Astrocyte (in vitro differentiated cells and primary cell): ENCODE results near the gene EXOSC5. TPM values are rescaled to one million over a fixed set of nuclear protein-coding genes. Genes with fewer than 3 reads are reported as not detected.
"Not testable (repeated sequence)": the region's sequence is repeated elsewhere in the genome, so short reads cannot be mapped to it uniquely, and the experiment has no call there.

Source experiments
- DNase-seq: peaks from one replicate; pipeline ENCODE4 v3.0.0-alpha.2; 2010; ENCODE audit warnings: low read depth
- FAIRE-seq: peaks from 2 replicates; lab custom pipeline; 2011; peaks lifted over from hg19 to GRCh38; lab: Jason Lieb, UNC
- H2AFZ ChIP-seq: 2 replicates; pipeline ENCODE4 v1.6.0; 2012; ENCODE audit warnings: low read depth, low read length, inconsistent platforms
- H3K27ac ChIP-seq: 2 replicates; pipeline ENCODE4 v1.5.1; 2011; ENCODE audit warnings: low read depth, low read length, inconsistent platforms
- H3K27me3 ChIP-seq: 2 replicates; pipeline ENCODE4 v1.6.0; 2011; ENCODE audit warnings: low read length, inconsistent platforms; ENCODE audit not compliant: insufficient read depth
- H3K36me3 ChIP-seq: 2 replicates; pipeline ENCODE4 v1.5.1; 2011; ENCODE audit warnings: low read length, inconsistent platforms; ENCODE audit not compliant: insufficient read depth
- H3K4me1 ChIP-seq: 2 replicates; pipeline ENCODE4 v1.5.1; 2011; ENCODE audit warnings: low read length, inconsistent platforms; ENCODE audit not compliant: insufficient read depth
- H3K4me2 ChIP-seq: 2 replicates; pipeline ENCODE4 v1.6.0; 2012; ENCODE audit warnings: low read length, inconsistent platforms
- H3K4me3 ChIP-seq: 2 replicates; pipeline ENCODE4 v1.5.1; 2011; ENCODE audit warnings: low read depth, mild to moderate bottlenecking, low read length, inconsistent platforms; ENCODE audit not compliant: insufficient read depth
- H3K79me2 ChIP-seq: 2 replicates; pipeline ENCODE4 v1.6.0; 2012; ENCODE audit warnings: mild to moderate bottlenecking, low read length, inconsistent platforms; ENCODE audit not compliant: insufficient read depth
- H3K9ac ChIP-seq: 2 replicates; pipeline ENCODE4 v1.6.0; 2012; ENCODE audit warnings: mild to moderate bottlenecking, low read length, inconsistent platforms
- H3K9me3 ChIP-seq: 2 replicates; pipeline ENCODE4 v1.5.1; 2012; ENCODE audit warnings: low read depth, mild to moderate bottlenecking, low read length, inconsistent platforms; ENCODE audit not compliant: insufficient read depth
- H4K20me1 ChIP-seq: 2 replicates; pipeline ENCODE4 v1.6.0; 2012; ENCODE audit warnings: low read length, inconsistent platforms; ENCODE audit not compliant: insufficient read depth
- H3K27ac Mint-ChIP-seq: one replicate; pipeline ENCODE4 v1.8.0; 2021; ENCODE audit warnings: mild to moderate bottlenecking, mixed read lengths; ENCODE audit not compliant: unreplicated experiment
- H3K27me3 Mint-ChIP-seq: one replicate; pipeline ENCODE4 v1.8.0; 2021; ENCODE audit warnings: low read depth, mixed read lengths; ENCODE audit not compliant: unreplicated experiment
- H3K36me3 Mint-ChIP-seq: one replicate; pipeline ENCODE4 v1.8.0; 2021; ENCODE audit warnings: low read depth, mixed read lengths; ENCODE audit not compliant: unreplicated experiment
- H3K4me1 Mint-ChIP-seq: one replicate; pipeline ENCODE4 v1.8.0; 2021; ENCODE audit warnings: low read depth, mixed read lengths; ENCODE audit not compliant: unreplicated experiment
- H3K4me3 Mint-ChIP-seq: one replicate; pipeline ENCODE4 v1.8.0; 2021; ENCODE audit warnings: mild to moderate bottlenecking, moderate library complexity, mixed read lengths; ENCODE audit not compliant: unreplicated experiment
- H3K9me3 Mint-ChIP-seq: one replicate; pipeline ENCODE4 v1.8.0; 2021; ENCODE audit warnings: mild to moderate bottlenecking, mixed read lengths; ENCODE audit not compliant: unreplicated experiment
- EZH2 ChIP-seq: IDR thresholded peaks from 2 replicates; pipeline ENCODE4 v1.6.1; 2012; ENCODE audit warnings: mild to moderate bottlenecking, low read length, inconsistent platforms; ENCODE audit not compliant: insufficient read depth
- total RNA-seq: library from RNA; stranded (reverse); gene quantifications from 2 replicates; pipeline ENCODE4 v1.2.1, GENCODE V29; 2021
- TF ChIP-seq, protein P1 (sequence below): IDR thresholded peaks from 2 replicates; pipeline ENCODE4 v1.5.1; 2011; ENCODE audit warnings: low read depth, mild to moderate bottlenecking, inconsistent platforms, low read length, moderate library complexity; ENCODE audit not compliant: insufficient read depth

EXOSC5 gene
- total RNA-seq, 1 donor from 2014 or later, result 18.3 TPM

DNA sequence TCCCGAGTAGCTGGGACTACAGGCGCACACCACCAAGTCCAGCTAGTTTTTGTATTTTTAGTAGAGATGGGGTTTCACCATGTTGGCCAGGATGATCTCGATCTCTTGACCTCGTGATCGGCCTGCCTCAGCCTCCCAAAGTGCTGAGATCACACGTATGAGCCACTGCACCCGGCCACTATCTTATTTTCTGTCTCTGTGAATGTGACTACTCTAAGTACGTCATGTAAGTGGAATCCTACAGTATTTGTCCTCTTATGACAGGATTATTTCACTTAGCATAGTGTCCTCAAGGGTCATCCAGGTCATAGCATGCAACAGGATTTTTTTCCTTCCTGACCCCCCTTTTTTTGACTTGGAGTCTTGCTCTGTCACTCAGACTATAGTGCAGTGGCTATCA is 25.6 kb downstream of the EXOSC5 start:
- TF ChIP-seq, protein P1, sequence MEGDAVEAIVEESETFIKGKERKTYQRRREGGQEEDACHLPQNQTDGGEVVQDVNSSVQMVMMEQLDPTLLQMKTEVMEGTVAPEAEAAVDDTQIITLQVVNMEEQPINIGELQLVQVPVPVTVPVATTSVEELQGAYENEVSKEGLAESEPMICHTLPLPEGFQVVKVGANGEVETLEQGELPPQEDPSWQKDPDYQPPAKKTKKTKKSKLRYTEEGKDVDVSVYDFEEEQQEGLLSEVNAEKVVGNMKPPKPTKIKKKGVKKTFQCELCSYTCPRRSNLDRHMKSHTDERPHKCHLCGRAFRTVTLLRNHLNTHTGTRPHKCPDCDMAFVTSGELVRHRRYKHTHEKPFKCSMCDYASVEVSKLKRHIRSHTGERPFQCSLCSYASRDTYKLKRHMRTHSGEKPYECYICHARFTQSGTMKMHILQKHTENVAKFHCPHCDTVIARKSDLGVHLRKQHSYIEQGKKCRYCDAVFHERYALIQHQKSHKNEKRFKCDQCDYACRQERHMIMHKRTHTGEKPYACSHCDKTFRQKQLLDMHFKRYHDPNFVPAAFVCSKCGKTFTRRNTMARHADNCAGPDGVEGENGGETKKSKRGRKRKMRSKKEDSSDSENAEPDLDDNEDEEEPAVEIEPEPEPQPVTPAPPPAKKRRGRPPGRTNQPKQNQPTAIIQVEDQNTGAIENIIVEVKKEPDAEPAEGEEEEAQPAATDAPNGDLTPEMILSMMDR, result no peak
- TF ChIP-seq EZH2, result no peak
- H2AFZ ChIP-seq, result no peak overlapping the region
- no peaks in the 10 kb centered on the region for H3K27me3 ChIP-seq
- H3K4me3 ChIP-seq, result no peak overlapping the region
- no peak for DNase-seq
- no peak overlapping the region for H3K4me2 ChIP-seq
- H3K79me2 ChIP-seq, result peaks cover 16% of the 10 kb centered on the region
- H3K36me3 Mint-ChIP-seq, result peaks cover 5% of the 10 kb centered on the region
- no peak for FAIRE-seq
- no peaks in the 10 kb centered on the region for H4K20me1 ChIP-seq
- no peaks in the 10 kb centered on the region for H3K27me3 Mint-ChIP-seq
- no peak overlapping the region for H3K27ac Mint-ChIP-seq
- no peak overlapping the region for H3K9ac ChIP-seq
- H3K4me1 Mint-ChIP-seq, result peaks cover 12% of the 10 kb centered on the region
- H3K9me3 Mint-ChIP-seq, result no peaks in the 10 kb centered on the region
- no peak overlapping the region for H3K27ac ChIP-seq
- no peaks in the 10 kb centered on the region for H3K36me3 ChIP-seq
- H3K4me1 ChIP-seq, result peaks cover 24% of the 10 kb centered on the region
- H3K9me3 ChIP-seq, result no peaks in the 10 kb centered on the region
- no peak overlapping the region for H3K4me3 Mint-ChIP-seq

- H3K9me3 Mint-ChIP-seq, H3K4me3 ChIP-seq, H3K36me3 ChIP-seq, H3K27me3 Mint-ChIP-seq, H3K9me3 ChIP-seq, FAIRE-seq, H4K20me1 ChIP-seq, H3K4me3 Mint-ChIP-seq, H3K27ac Mint-ChIP-seq, H3K9ac ChIP-seq, H2AFZ ChIP-seq, H3K36me3 Mint-ChIP-seq, DNase-seq, H3K27me3 ChIP-seq, H3K27ac ChIP-seq, H3K4me2 ChIP-seq: not testable (repeated sequence)
- Histone ChIP-seq H3K4me1 (peaks cover 20% of the 10 kb centered on the region), H3K79me2 (peaks cover 20% of the 10 kb centered on the region)
- peaks cover 11% of the 10 kb centered on the region for H3K4me1 Mint-ChIP-seq
Observed at GRCh38 chr19:41371119-41371518, 26.0 kb downstream of the EXOSC5 start.

DNA sequence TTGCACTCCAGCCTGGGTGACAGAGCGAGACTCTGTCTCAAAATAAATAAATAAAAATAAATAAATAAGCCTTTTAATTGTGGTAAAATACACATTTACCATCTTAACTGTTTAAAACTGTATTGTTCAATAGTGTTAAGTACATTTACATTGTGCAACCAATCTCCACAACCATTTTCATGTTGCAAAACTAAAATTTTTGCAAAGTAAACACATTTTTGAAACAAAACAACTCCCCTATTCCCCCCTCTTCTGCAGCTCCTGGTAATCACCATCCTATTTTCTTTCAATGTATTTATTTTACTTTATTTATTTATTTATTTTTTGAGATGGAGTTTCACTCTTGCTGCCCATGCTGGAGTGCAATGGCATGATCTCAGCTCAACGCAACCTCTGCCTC is 27.4 kb downstream of the EXOSC5 start:
- DNase-seq (no peak), FAIRE-seq (no peak)
- Histone ChIP-seq H3K4me3 (no peak overlapping the region), H2AFZ (no peak overlapping the region), H3K9ac (no peak overlapping the region), H3K9me3 (no peaks in the 10 kb centered on the region), H3K79me2 (peaks cover 26% of the 10 kb centered on the region), H4K20me1 (no peaks in the 10 kb centered on the region), H3K36me3 (no peaks in the 10 kb centered on the region), H3K4me1 (peaks cover 17% of the 10 kb centered on the region), H3K4me2 (no peak overlapping the region), H3K27ac (no peak overlapping the region), H3K27me3 (no peaks in the 10 kb centered on the region)
- no peak overlapping the region for H3K27ac Mint-ChIP-seq
- H3K4me3 Mint-ChIP-seq, result no peak overlapping the region
- TF ChIP-seq, protein P1, result no peak
- TF ChIP-seq EZH2, result no peak
- peaks cover 13% of the 10 kb centered on the region for H3K4me1 Mint-ChIP-seq
- H3K36me3 Mint-ChIP-seq, result peaks cover 5% of the 10 kb centered on the region
- no peaks in the 10 kb centered on the region for H3K27me3 Mint-ChIP-seq
- H3K9me3 Mint-ChIP-seq, result no peaks in the 10 kb centered on the region
